ENCODE measurements around the gene GPR33.

The GPR33 gene

DNA sequence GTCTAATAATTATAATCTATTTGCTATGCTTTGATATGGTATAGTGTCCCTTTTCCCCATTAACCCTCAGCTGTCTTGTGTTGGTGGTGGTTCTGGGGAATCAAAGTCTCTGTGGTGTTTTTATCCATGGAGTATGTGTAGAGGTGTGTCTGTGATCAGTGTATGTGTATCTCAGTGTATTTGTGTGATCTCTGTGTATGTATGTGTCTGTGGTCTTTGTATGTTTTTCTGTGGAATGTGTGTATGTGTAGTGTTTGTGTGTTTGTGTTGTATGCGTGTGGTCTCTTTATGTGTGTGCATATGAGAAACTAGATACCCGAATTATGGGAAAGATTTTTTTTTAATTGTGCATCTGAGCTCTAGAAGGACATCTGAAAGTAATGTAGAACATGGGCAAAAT lies 1.1 kb downstream of the GPR33 start:
- TF ChIP-seq, protein P1, sequence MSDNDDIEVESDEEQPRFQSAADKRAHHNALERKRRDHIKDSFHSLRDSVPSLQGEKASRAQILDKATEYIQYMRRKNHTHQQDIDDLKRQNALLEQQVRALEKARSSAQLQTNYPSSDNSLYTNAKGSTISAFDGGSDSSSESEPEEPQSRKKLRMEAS (IDR thresholded peaks at IDR 0.05), result no peak
- TF ChIP-seq, protein P2, sequence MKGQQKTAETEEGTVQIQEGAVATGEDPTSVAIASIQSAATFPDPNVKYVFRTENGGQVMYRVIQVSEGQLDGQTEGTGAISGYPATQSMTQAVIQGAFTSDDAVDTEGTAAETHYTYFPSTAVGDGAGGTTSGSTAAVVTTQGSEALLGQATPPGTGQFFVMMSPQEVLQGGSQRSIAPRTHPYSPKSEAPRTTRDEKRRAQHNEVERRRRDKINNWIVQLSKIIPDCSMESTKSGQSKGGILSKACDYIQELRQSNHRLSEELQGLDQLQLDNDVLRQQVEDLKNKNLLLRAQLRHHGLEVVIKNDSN (IDR thresholded peaks at IDR 0.05), result no peak
- TF ChIP-seq, protein P3, sequence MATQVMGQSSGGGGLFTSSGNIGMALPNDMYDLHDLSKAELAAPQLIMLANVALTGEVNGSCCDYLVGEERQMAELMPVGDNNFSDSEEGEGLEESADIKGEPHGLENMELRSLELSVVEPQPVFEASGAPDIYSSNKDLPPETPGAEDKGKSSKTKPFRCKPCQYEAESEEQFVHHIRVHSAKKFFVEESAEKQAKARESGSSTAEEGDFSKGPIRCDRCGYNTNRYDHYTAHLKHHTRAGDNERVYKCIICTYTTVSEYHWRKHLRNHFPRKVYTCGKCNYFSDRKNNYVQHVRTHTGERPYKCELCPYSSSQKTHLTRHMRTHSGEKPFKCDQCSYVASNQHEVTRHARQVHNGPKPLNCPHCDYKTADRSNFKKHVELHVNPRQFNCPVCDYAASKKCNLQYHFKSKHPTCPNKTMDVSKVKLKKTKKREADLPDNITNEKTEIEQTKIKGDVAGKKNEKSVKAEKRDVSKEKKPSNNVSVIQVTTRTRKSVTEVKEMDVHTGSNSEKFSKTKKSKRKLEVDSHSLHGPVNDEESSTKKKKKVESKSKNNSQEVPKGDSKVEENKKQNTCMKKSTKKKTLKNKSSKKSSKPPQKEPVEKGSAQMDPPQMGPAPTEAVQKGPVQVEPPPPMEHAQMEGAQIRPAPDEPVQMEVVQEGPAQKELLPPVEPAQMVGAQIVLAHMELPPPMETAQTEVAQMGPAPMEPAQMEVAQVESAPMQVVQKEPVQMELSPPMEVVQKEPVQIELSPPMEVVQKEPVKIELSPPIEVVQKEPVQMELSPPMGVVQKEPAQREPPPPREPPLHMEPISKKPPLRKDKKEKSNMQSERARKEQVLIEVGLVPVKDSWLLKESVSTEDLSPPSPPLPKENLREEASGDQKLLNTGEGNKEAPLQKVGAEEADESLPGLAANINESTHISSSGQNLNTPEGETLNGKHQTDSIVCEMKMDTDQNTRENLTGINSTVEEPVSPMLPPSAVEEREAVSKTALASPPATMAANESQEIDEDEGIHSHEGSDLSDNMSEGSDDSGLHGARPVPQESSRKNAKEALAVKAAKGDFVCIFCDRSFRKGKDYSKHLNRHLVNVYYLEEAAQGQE (IDR thresholded peaks at IDR 0.05; ENCODE audit: low read depth), result no peak
- no peak for TF ChIP-seq FOXM1 (IDR thresholded peaks at IDR 0.05; ENCODE audit: borderline replicate concordance, low read depth)
- no peak for TF ChIP-seq TEAD4 (IDR thresholded peaks at IDR 0.05)
- TF ChIP-seq EGR1 (IDR thresholded peaks at IDR 0.05), result no peak
- no peak for TF ChIP-seq YY1 (IDR thresholded peaks at IDR 0.05; ENCODE audit: low read depth)
- TF ChIP-seq TAF1 (IDR thresholded peaks at IDR 0.05; ENCODE audit: low read depth), result no peak
- TF ChIP-seq NFIC (IDR thresholded peaks at IDR 0.05), result no peak
- no peak for TF ChIP-seq ZBTB7A (IDR thresholded peaks at IDR 0.05; ENCODE audit: low read depth)
- TF ChIP-seq EP300 (IDR thresholded peaks at IDR 0.05; ENCODE audit: borderline replicate concordance), result no peak
- no peak for TF ChIP-seq TCF12 (IDR thresholded peaks at IDR 0.05; ENCODE audit: low read depth)

DNA sequence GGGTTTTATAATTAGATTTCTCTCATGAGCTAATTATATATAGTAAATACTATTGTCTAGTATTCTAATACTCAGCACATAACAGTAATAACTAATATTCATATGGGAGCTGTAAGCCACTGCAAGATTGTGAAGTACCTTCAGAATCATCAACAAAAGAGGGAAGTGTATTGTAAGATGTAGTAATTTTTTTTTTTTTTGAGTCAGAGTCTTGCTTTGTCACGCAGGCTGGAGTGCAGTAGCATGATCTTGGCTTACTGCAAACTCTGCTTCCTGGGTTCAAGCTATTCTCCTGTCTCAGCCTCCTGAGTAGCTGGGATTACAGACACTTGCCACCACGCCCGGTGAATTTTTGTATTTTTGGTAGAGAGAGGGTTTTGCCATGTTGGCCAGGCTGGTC lies 3.1 kb downstream of the GPR33 start:
- TF ChIP-seq TAF1 (IDR thresholded peaks at IDR 0.05; ENCODE audit: low read depth) (no peak), FOXM1 (IDR thresholded peaks at IDR 0.05; ENCODE audit: borderline replicate concordance, low read depth) (no peak), YY1 (IDR thresholded peaks at IDR 0.05; ENCODE audit: low read depth) (no peak), TCF12 (IDR thresholded peaks at IDR 0.05; ENCODE audit: low read depth) (no peak), EGR1 (IDR thresholded peaks at IDR 0.05) (no peak), CEBPB (IDR thresholded peaks at IDR 0.05) (no peak), EP300 (IDR thresholded peaks at IDR 0.05; ENCODE audit: borderline replicate concordance) (no peak), CREB1 (IDR thresholded peaks at IDR 0.05; ENCODE audit: low read depth) (no peak), TEAD4 (IDR thresholded peaks at IDR 0.05) (no peak), NFIC (IDR thresholded peaks at IDR 0.05) (no peak), ZBTB7A (IDR thresholded peaks at IDR 0.05; ENCODE audit: low read depth) (no peak)
- TF ChIP-seq, protein P1 (IDR thresholded peaks at IDR 0.05), result no peak
- TF ChIP-seq, protein P3 (IDR thresholded peaks at IDR 0.05; ENCODE audit: low read depth), result no peak
- TF ChIP-seq, protein P2 (IDR thresholded peaks at IDR 0.05), result no peak

DNA sequence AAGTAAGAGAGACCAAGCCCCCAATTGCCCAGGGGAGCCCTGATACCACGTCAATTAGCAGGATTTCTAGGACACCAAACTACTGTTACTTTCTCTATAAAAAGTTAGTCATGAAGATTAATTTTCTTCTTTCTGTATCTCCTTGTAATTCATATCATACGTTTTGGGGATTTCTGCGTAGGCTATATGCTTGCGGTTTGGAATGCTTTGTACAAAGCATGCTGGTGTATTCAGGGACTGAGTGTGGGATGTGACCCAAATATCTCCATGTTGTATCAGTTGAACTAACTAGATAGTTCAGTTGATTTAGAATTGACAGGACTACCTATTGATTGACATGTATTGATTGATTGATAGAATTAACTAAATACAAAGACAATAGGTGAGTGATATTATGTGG lies 7.7 kb downstream of the GPR33 start:
- TF ChIP-seq ZBTB7A (IDR thresholded peaks at IDR 0.05; ENCODE audit: low read depth) (no peak), NFIC (IDR thresholded peaks at IDR 0.05) (no peak), TAF1 (IDR thresholded peaks at IDR 0.05; ENCODE audit: low read depth) (no peak), YY1 (IDR thresholded peaks at IDR 0.05; ENCODE audit: low read depth) (no peak), FOXM1 (IDR thresholded peaks at IDR 0.05; ENCODE audit: borderline replicate concordance, low read depth) (no peak), RAD21 (IDR thresholded peaks at IDR 0.05; ENCODE audit: low read depth) (no peak), CEBPB (IDR thresholded peaks at IDR 0.05) (no peak), CREB1 (IDR thresholded peaks at IDR 0.05; ENCODE audit: low read depth) (no peak), EGR1 (IDR thresholded peaks at IDR 0.05) (no peak), TCF12 (IDR thresholded peaks at IDR 0.05; ENCODE audit: low read depth) (no peak), EP300 (IDR thresholded peaks at IDR 0.05; ENCODE audit: borderline replicate concordance) (no peak), TEAD4 (IDR thresholded peaks at IDR 0.05) (no peak)
- TF ChIP-seq, protein P2 (IDR thresholded peaks at IDR 0.05), result no peak
- TF ChIP-seq, protein P1 (IDR thresholded peaks at IDR 0.05), result no peak
- TF ChIP-seq, protein P3 (IDR thresholded peaks at IDR 0.05; ENCODE audit: low read depth), result no peak

DNA sequence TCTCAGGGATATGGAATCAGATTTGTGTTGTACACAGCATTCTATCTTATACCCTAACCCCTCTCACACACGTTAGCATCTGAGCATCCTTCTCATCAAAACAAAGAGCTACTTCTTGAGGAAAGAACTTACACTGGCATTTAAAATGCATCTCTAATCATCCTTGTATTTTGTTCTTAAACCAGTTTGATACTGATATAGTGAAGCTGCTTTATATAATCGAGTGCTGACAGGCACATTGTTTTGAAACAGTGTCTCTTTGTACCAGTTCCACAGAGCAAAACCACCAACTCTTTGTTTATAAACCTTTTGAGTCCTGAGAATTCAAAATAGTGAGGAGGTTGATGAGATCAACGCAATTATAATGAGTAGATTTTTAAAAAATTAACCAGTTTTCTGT lies 8.8 kb downstream of the GPR33 start:
- TF ChIP-seq TEAD4 (IDR thresholded peaks at IDR 0.05) (no peak), EGR1 (IDR thresholded peaks at IDR 0.05) (no peak), EP300 (IDR thresholded peaks at IDR 0.05; ENCODE audit: borderline replicate concordance) (no peak), TAF1 (IDR thresholded peaks at IDR 0.05; ENCODE audit: low read depth) (no peak), CREB1 (IDR thresholded peaks at IDR 0.05; ENCODE audit: low read depth) (no peak), ZBTB7A (IDR thresholded peaks at IDR 0.05; ENCODE audit: low read depth) (no peak), NFIC (IDR thresholded peaks at IDR 0.05) (no peak)
